GM23248 (cell line): ENCODE data around the gene EML6. TPM values are rescaled to one million over a fixed set of nuclear protein-coding genes. Genes with fewer than 3 reads are reported as not detected.
A peak's percentile ranks its signal among the peaks of the same experiment; 100 is the strongest.

ENCODE experiments used
- DNase-seq: peaks from one replicate; pipeline ENCODE4 v3.0.0-alpha.2; 2015
- H2AFZ ChIP-seq: fragments of 200-600 bp; sonication (generic); 2 replicates; pipeline ENCODE4 v1.6.1; 2016; ENCODE audit warnings: antibody characterized with exemption
- H3F3A ChIP-seq: fragments of 200-600 bp; sonication (generic); 2 replicates; pipeline ENCODE4 v1.6.1; 2016; ENCODE audit warnings: mild to moderate bottlenecking, antibody characterized with exemption, mixed run types; ENCODE audit not compliant: insufficient read depth
- H3K27ac ChIP-seq: fragments of 200-600 bp; sonication (generic); 2 replicates; pipeline ENCODE4 v1.5.1; 2016; ENCODE audit warnings: mild to moderate bottlenecking
- H3K27me3 ChIP-seq: fragments of 200-600 bp; sonication (generic); replicated peaks from 2 replicates; pipeline ENCODE4 v1.6.1; 2016; ENCODE audit warnings: mild to moderate bottlenecking; ENCODE audit not compliant: insufficient read depth
- H3K36me3 ChIP-seq: fragments of 200-600 bp; sonication (generic); 2 replicates; pipeline ENCODE4 v1.6.1; 2016; ENCODE audit warnings: low read depth, mild to moderate bottlenecking
- H3K4me1 ChIP-seq: fragments of 200-600 bp; sonication (generic); 2 replicates; pipeline ENCODE4 v1.6.1; 2016; ENCODE audit warnings: mild to moderate bottlenecking; ENCODE audit not compliant: insufficient read depth
- H3K4me2 ChIP-seq: fragments of 200-600 bp; sonication (generic); one replicate; pipeline ENCODE4 v1.6.1; 2016; ENCODE audit warnings: mild to moderate bottlenecking; ENCODE audit not compliant: unreplicated experiment
- H3K4me3 ChIP-seq: fragments of 200-600 bp; sonication (generic); 2 replicates; pipeline ENCODE4 v1.5.1; 2016; ENCODE audit warnings: mild to moderate bottlenecking
- H3K79me2 ChIP-seq: fragments of 200-600 bp; sonication (generic); 2 replicates; pipeline ENCODE4 v1.6.1; 2016; ENCODE audit warnings: mild to moderate bottlenecking; ENCODE audit not compliant: insufficient read depth
- H3K9ac ChIP-seq: fragments of 200-600 bp; sonication (generic); 2 replicates; pipeline ENCODE4 v1.6.1; 2016; ENCODE audit warnings: mild to moderate bottlenecking
- H3K9me2 ChIP-seq: fragments of 200-600 bp; sonication (generic); 2 replicates; pipeline ENCODE4 v1.6.1; 2016; ENCODE audit warnings: mixed run types, mild to moderate bottlenecking, moderate library complexity; ENCODE audit not compliant: insufficient read depth
- H3K9me3 ChIP-seq: fragments of 200-600 bp; sonication (generic); one replicate; pipeline ENCODE4 v1.6.1; 2017; ENCODE audit warnings: low read depth
- H4K20me1 ChIP-seq: fragments of 200-600 bp; sonication (generic); 2 replicates; pipeline ENCODE4 v1.6.0; 2016; ENCODE audit not compliant: insufficient read depth
- EZH2 ChIP-seq: fragments of 200-600 bp; sonication (generic); IDR thresholded peaks from 2 replicates; pipeline ENCODE4 v1.6.1; 2018; ENCODE audit warnings: antibody characterized with exemption, mild to moderate bottlenecking; ENCODE audit not compliant: insufficient read depth, poor library complexity, severe bottlenecking
- EZH2phosphoT487 ChIP-seq: fragments of 200-600 bp; sonication (generic); IDR thresholded peaks from 2 replicates; pipeline ENCODE4 v1.6.1; 2018; ENCODE audit warnings: antibody characterized with exemption, moderate library complexity, mild to moderate bottlenecking, low read depth; ENCODE audit not compliant: insufficient read depth
- WGBS, 2 experiments: methylation state at CpG; one replicate each; pipeline ENCODE4 v1.1.6; 2015 to 2017; ENCODE audit warnings: low lambda C conversion rate in 2 of 2, low coverage in 1 of 2; ENCODE audit errors: missing lambda C conversion rate in 2 of 2; 5-methylcytosine and 5-hydroxymethylcytosine counted together
- in situ Hi-C: fragments of 300-500 bp; cut with MboI; formaldehyde crosslinking; loops from 2 replicates; pipeline ENCODE4 v1.15.0; 2020
- polyA plus RNA-seq: library from polyadenylated mRNA; unstranded; fragments of >200 nt; fragmentation: Nextera tagmentation; extraction: Ambion mirVana; gene quantifications from 2 replicates; pipeline ENCODE4 v1.2.1, GENCODE V29; 2016
- total RNA-seq: library from RNA; depleted of rRNA; stranded (reverse); fragments of >200 nt; shearing (Covaris generic); gene quantifications from 2 replicates; pipeline ENCODE4 v1.2.3, GENCODE V29; 2014; rRNA removed

Gene EML6
- 0.54 and 0.63 TPM in 2 replicates for total RNA-seq
- 0.49 and 0.76 TPM in 2 replicates for polyA plus RNA-seq

GRCh38 chr2:54723131-54723995 is at the start of gene EML6:
Gene EML6, plus strand, starts transcription at chr2:54723662. Its CDS starts 1,400 bp downstream, at chr2:54725062.
- Histone ChIP-seq H3K9me2 (no peaks in the 10 kb centered on the region), H3K4me1 (peaks cover 12% of the 10 kb centered on the region), H3K79me2 (no peaks in the 10 kb centered on the region), H2AFZ (peak within 1 kb of the TSS; percentile 90), H3K4me2 (peak within 1 kb of the TSS; percentile 98), H4K20me1 (no peaks in the 10 kb centered on the region), H3K4me3 (peak within 1 kb of the TSS; percentile 82), H3K27me3 (no peaks in the 10 kb centered on the region), H3K27ac (peak within 1 kb of the TSS; percentile 89), H3K36me3 (no peaks in the 10 kb centered on the region), H3K9ac (peak within 1 kb of the TSS; percentile 88), H3F3A (peaks cover 27% of the 10 kb centered on the region), H3K9me3 (no peaks in the 10 kb centered on the region)
- 1% methylated on average over 76 to 81 of the region's 90 CpGs for WGBS, 2 experiments
- in situ Hi-C loops: no loop called here
- no peak for TF ChIP-seq EZH2
- no peak for TF ChIP-seq EZH2phosphoT487
- DNase-seq: peak; percentile 100

- no peak for DNase-seq
- WGBS, 2 experiments: 90 to 92% methylated on average over 8 of the region's 8 CpGs
- H3K9me2 ChIP-seq: no peaks in the 10 kb centered on the region
- no peaks in the 10 kb centered on the region for H3K79me2 ChIP-seq
- no peaks in the 10 kb centered on the region; the same call in 1 of the 2 replicates for H3K36me3 ChIP-seq
- H3F3A ChIP-seq: peaks cover 28% of the 10 kb centered on the region
- H3K27me3 ChIP-seq: no peaks in the 10 kb centered on the region
- peaks cover 39% of the 10 kb centered on the region for H3K4me1 ChIP-seq
- H3K4me2 ChIP-seq: no peak overlapping the region
- no peak overlapping the region for H2AFZ ChIP-seq
- no peak overlapping the region for H3K27ac ChIP-seq
- H3K4me3 ChIP-seq: no peak overlapping the region
- H4K20me1 ChIP-seq: no peaks in the 10 kb centered on the region
- TF ChIP-seq EZH2phosphoT487 (no peak), EZH2 (no peak)
- no peaks in the 10 kb centered on the region for H3K9me3 ChIP-seq
- in situ Hi-C loops: no loop called here
- no peak overlapping the region for H3K9ac ChIP-seq
Measured at GRCh38 chr2:54675281-54675680, 48.2 kb upstream of the EML6 start.

GRCh38 chr2:54675738-54676137 is 47.7 kb upstream of the EML6 start:
- in situ Hi-C loops: no loop called here
- 83 to 85% methylated on average over 11 of the region's 11 CpGs for WGBS, 2 experiments
- no peak overlapping the region for H3K27ac ChIP-seq
- H3K4me3 ChIP-seq: no peak overlapping the region
- no peak for DNase-seq
- no peak overlapping the region for H3K4me2 ChIP-seq
- no peaks in the 10 kb centered on the region for H3K9me2 ChIP-seq
- no peak overlapping the region for H2AFZ ChIP-seq
- TF ChIP-seq EZH2phosphoT487 (no peak), EZH2 (no peak)
- no peaks in the 10 kb centered on the region for H3K9me3 ChIP-seq
- no peaks in the 10 kb centered on the region for H3K27me3 ChIP-seq
- H4K20me1 ChIP-seq: no peaks in the 10 kb centered on the region
- H3F3A ChIP-seq: peaks cover 27% of the 10 kb centered on the region; the same call in 1 of the 2 replicates
- peaks cover 42% of the 10 kb centered on the region for H3K4me1 ChIP-seq
- H3K79me2 ChIP-seq: no peaks in the 10 kb centered on the region
- no peaks in the 10 kb centered on the region; the same call in 1 of the 2 replicates for H3K36me3 ChIP-seq
- H3K9ac ChIP-seq: no peak overlapping the region

DNA sequence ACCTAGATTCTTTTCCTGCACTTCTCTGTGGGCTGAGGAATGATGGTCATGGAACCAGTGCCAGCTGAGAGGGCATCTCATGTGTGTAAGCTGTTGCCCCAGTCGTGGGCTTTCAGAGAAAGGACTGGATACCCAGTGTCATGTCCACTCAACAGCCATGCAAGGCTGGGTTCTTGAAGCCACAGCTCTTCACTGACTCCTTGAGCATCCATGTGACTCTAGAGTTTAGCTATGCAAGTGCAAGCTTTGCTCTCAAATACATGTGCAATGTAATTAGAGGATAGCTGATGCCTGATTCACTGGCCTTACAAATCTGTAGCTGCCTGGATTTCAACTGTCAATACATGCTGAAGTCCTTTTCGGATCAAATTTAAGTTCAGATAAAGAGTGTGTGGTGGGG is 46.8 kb upstream of the EML6 start:
- Histone ChIP-seq H3K4me3 (no peak overlapping the region), H3K4me1 (peaks cover 44% of the 10 kb centered on the region), H3K9me2 (no peaks in the 10 kb centered on the region), H3K9ac (no peak overlapping the region), H4K20me1 (no peaks in the 10 kb centered on the region), H2AFZ (no peak overlapping the region), H3K27ac (no peak overlapping the region), H3K4me2 (no peak overlapping the region), H3K27me3 (no peaks in the 10 kb centered on the region), H3F3A (peaks cover 26% of the 10 kb centered on the region; the same call in 1 of the 2 replicates), H3K36me3 (no peaks in the 10 kb centered on the region), H3K79me2 (no peaks in the 10 kb centered on the region), H3K9me3 (no peaks in the 10 kb centered on the region)
- DNase-seq: peak; percentile 83
- in situ Hi-C loops: no loop called here
- TF ChIP-seq EZH2: no peak
- no peak for TF ChIP-seq EZH2phosphoT487
- WGBS, 2 experiments: 70 to 72% methylated on average over 2 of the region's 2 CpGs
